Measurements from ENCODE around the gene BCAR3.
"Not testable (repeated sequence)": the region's sequence is repeated elsewhere in the genome, so short reads cannot be mapped to it uniquely, and the experiment has no call there.

Gene BCAR3

GRCh38 chr1:93602101-93602500 is 79.5 kb downstream of the BCAR3 start:
- in situ Hi-C loops (cut with MboI; ENCODE audit: low sequenced_read_pairs): no loop called here

GRCh38 chr1:93601686-93602085 is 80.0 kb downstream of the BCAR3 start:
- in situ Hi-C loops (cut with MboI; ENCODE audit: low sequenced_read_pairs): no loop called here

GRCh38 chr1:93600663-93601062 is 81.0 kb downstream of the BCAR3 start:
- in situ Hi-C loops (cut with MboI; ENCODE audit: low sequenced_read_pairs): no loop called here

GRCh38 chr1:93599479-93599878 is 82.2 kb downstream of the BCAR3 start:
- in situ Hi-C loops (cut with MboI; ENCODE audit: low sequenced_read_pairs): no loop called here

GRCh38 chr1:93598861-93599439 is 82.7 kb downstream of the BCAR3 start:
- in situ Hi-C loops (cut with MboI; ENCODE audit: low sequenced_read_pairs): no loop called here

GRCh38 chr1:93598396-93598795 is 83.2 kb downstream of the BCAR3 start:
- in situ Hi-C loops (cut with MboI; ENCODE audit: low sequenced_read_pairs): no loop called here

- in situ Hi-C loops (cut with MboI; ENCODE audit: low sequenced_read_pairs): no loop called here
Measured at GRCh38 chr1:93597709-93598108, 83.9 kb downstream of the BCAR3 start.

- in situ Hi-C loops (cut with MboI; ENCODE audit: low sequenced_read_pairs): no loop called here
Measured at GRCh38 chr1:93596329-93597089, 85.1 kb downstream of the BCAR3 start.

- in situ Hi-C loops (cut with MboI; ENCODE audit: low sequenced_read_pairs): no loop called here
Measured at GRCh38 chr1:93595743-93596142, 85.9 kb downstream of the BCAR3 start.

- in situ Hi-C loops (cut with MboI; ENCODE audit: low sequenced_read_pairs): no loop called here
Measured at GRCh38 chr1:93595266-93595665, 86.4 kb downstream of the BCAR3 start.

GRCh38 chr1:93594603-93594880 is 87.1 kb downstream of the BCAR3 start:
- in situ Hi-C loops (cut with MboI; ENCODE audit: low sequenced_read_pairs): no loop called here

GRCh38 chr1:93593854-93594602 is 87.6 kb downstream of the BCAR3 start:
- in situ Hi-C loops (cut with MboI; ENCODE audit: low sequenced_read_pairs): no loop called here

GRCh38 chr1:93592551-93592949 is 89.1 kb downstream of the BCAR3 start:
- in situ Hi-C loops (cut with MboI; ENCODE audit: low sequenced_read_pairs): no loop called here

GRCh38 chr1:93591676-93592550 is 89.7 kb downstream of the BCAR3 start:
- in situ Hi-C loops (cut with MboI; ENCODE audit: low sequenced_read_pairs): no loop called here

- in situ Hi-C loops (cut with MboI; ENCODE audit: low sequenced_read_pairs): not testable (repeated sequence)
Measured at GRCh38 chr1:93591291-93591675, 90.4 kb downstream of the BCAR3 start.

GRCh38 chr1:93588955-93589354 is 92.7 kb downstream of the BCAR3 start:
- in situ Hi-C loops (cut with MboI; ENCODE audit: low sequenced_read_pairs): no loop called here

GRCh38 chr1:93588206-93588605 is 93.4 kb downstream of the BCAR3 start:
- in situ Hi-C loops (cut with MboI; ENCODE audit: low sequenced_read_pairs): no loop called here

- in situ Hi-C loops (cut with MboI; ENCODE audit: low sequenced_read_pairs): no loop called here
Measured at GRCh38 chr1:93587354-93587753, 94.3 kb downstream of the BCAR3 start.

- in situ Hi-C loops (cut with MboI; ENCODE audit: low sequenced_read_pairs): no loop called here
Measured at GRCh38 chr1:93585059-93585966, 96.3 kb downstream of the BCAR3 start.

- in situ Hi-C loops (cut with MboI; ENCODE audit: low sequenced_read_pairs): no loop called here
Measured at GRCh38 chr1:93584261-93585003, 97.2 kb downstream of the BCAR3 start.
